ENCODE data around the gene DAD1.
A peak's percentile ranks its signal among the peaks of the same experiment; 100 is the strongest.

DAD1 gene

DNA sequence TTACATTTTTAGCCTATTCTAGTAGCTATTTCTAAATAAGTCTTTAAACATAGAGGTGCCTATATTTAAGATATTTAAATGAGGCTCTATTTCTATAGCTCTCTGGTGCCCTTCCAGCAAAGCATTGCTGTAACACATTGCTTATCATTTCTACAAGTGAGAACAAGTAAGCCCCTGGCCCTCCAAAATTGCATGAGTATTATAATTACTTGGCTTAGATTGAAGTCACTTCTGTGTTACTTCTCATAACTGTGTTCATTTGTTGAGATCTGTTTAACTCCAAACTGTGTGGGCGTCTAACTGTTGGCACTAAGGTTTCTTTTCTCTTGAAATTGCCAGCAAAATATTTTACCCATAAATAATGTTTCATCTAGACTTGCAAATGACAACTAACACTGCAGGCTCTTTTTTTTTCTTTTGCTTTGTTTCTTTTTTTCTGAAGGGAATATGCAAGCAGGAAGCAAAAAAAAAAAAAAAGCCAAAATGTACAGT, 66.5 kb downstream of the DAD1 start:
- Mint-ChIP-seq H3K4me1 (ENCODE audit: low read depth) (peaks cover 78% of the 10 kb centered on the region), H3K36me3 (ENCODE audit: low read depth) (peaks cover 89% of the 10 kb centered on the region), H3K27me3 (ENCODE audit: low read depth) (no peaks in the 10 kb centered on the region), H3K27ac (peak overlapping the region; percentile 91), H3K9me3 (no peaks in the 10 kb centered on the region), H3K4me3 (peak overlapping the region; percentile 82)

DNA sequence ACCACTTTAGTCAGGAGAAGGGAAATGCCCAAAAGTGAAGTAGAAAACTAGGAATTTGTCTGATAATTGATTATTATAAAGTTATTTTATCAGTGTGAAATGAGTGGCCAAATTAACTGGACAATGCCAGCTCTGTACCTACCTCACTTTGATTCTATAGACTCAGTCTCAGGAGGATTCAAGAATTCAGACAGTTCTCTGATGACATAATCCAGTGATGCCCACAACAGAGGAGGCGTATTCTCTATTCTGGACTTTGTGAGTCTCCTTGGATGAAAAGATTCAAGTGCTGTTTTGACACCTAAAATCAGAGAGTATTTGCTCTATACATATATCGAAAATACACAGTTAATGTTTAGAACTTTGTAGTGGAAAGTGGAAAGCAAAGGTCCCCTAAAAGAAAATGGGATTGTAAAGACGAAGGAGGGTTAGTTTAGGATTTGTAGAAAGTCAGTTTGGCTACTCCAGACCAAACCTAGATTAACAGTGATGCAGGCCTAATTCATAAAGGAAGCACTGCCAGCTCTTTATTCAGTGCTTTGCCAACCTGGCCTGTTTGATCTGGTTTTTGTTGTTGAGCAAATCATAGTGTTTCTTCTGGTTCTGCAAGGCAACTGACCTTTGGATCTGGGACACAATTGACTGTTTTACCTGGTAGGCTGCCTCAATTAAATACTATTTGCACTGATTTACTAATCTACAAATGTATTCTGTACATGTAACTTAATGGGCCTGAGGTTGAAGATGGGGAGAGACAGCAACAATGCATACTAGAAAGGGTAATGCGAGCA, 67.4 kb downstream of the DAD1 start:
- Mint-ChIP-seq H3K4me1 (ENCODE audit: low read depth) (peaks cover 79% of the 10 kb centered on the region), H3K4me3 (peak overlapping the region; percentile 82), H3K27ac (peak overlapping the region; percentile 91), H3K27me3 (ENCODE audit: low read depth) (no peaks in the 10 kb centered on the region), H3K36me3 (ENCODE audit: low read depth) (peaks cover 90% of the 10 kb centered on the region), H3K9me3 (no peaks in the 10 kb centered on the region)

DNA sequence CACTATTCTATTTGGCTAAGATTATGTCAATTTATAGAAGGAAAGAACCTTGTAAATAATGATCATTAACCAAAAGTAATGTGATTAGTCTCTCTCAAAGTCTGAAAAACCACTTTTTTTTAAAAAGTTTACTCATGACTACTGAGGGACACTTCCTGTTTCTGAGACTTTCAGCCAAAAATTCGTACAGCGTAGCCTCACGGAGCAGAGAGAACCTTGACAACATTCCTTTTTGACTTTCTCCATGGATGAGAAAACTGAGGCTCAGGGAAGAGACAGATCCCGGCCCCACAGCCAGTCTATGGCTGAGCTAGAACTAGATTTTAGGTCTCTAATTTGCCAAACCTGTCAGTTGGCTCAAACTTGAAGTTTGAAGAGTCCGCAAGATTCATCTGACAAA, 68.2 kb downstream of the DAD1 start:
- Mint-ChIP-seq H3K36me3 (ENCODE audit: low read depth) (peaks cover 92% of the 10 kb centered on the region), H3K4me1 (ENCODE audit: low read depth) (peaks cover 79% of the 10 kb centered on the region), H3K4me3 (peak overlapping the region; percentile 82), H3K9me3 (no peaks in the 10 kb centered on the region), H3K27me3 (ENCODE audit: low read depth) (no peaks in the 10 kb centered on the region), H3K27ac (peak overlapping the region; percentile 91)

DNA sequence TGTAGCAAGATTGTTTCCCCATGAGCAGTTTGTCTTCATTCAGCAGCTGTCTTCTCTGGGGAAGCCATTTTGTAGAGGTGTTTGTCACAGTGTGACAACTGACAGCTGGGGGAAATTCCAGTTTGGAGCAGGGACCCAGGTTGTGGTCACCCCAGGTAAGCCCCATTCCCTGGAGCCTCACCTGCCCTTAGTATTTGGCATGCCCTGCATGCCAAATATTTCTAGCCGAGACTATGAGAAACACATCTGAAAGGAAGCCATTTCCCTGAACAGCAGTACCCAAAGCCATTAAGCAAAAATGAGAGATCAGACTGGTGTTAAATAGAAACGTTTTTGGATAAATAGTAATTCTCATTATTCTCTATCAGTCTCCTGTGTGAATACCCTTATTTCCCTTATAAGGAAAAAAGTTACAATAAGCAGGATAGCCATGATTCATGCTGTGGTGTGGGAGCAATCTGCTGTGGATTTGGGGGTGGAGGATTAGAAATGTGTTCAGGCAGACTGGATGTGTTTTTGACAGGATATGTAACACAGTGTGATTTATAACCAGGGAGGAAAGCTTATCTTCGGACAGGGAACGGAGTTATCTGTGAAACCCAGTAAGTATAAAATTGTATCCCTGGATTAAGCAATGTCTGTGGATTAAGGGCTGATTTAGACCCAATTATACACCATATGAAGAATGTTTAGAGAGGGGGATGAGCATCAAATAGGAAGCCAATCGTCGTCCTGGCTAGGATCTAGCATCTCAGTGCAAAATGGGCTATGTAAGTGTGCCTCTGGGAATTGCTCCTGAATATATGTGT, 68.9 kb downstream of the DAD1 start:
- no peaks in the 10 kb centered on the region for H3K9me3 Mint-ChIP-seq
- H3K4me1 Mint-ChIP-seq (ENCODE audit: low read depth) = peaks cover 77% of the 10 kb centered on the region
- peak overlapping the region; percentile 91 for H3K27ac Mint-ChIP-seq
- H3K27me3 Mint-ChIP-seq (ENCODE audit: low read depth) = no peaks in the 10 kb centered on the region
- H3K4me3 Mint-ChIP-seq = peak overlapping the region; percentile 82
- peaks cover 91% of the 10 kb centered on the region for H3K36me3 Mint-ChIP-seq (ENCODE audit: low read depth)

DNA sequence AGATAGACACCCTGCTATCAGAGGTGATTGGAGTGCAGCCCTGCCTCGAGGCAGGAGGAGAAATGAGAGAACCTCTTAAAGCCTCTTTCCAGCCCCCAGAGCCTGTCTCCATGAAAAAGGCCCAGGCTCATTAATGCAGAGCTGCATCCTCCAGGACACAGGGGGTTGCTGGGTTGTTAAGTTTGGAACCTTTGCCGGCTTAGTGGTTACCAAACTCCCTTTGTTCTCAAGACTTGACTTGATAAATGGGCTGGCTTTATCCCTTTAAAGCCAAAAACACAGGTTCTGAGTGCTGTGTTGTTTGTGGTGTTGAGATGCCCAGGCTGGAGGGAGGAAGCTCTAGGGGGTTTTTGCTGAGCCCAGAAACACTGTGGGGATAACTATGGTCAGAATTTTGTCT, 71.0 kb downstream of the DAD1 start:
- H3K4me3 Mint-ChIP-seq = peak overlapping the region; percentile 82
- H3K36me3 Mint-ChIP-seq (ENCODE audit: low read depth) = peaks cover 86% of the 10 kb centered on the region
- peak overlapping the region; percentile 91 for H3K27ac Mint-ChIP-seq
- peaks cover 76% of the 10 kb centered on the region for H3K4me1 Mint-ChIP-seq (ENCODE audit: low read depth)
- H3K9me3 Mint-ChIP-seq = no peaks in the 10 kb centered on the region
- H3K27me3 Mint-ChIP-seq (ENCODE audit: low read depth) = no peaks in the 10 kb centered on the region

DNA sequence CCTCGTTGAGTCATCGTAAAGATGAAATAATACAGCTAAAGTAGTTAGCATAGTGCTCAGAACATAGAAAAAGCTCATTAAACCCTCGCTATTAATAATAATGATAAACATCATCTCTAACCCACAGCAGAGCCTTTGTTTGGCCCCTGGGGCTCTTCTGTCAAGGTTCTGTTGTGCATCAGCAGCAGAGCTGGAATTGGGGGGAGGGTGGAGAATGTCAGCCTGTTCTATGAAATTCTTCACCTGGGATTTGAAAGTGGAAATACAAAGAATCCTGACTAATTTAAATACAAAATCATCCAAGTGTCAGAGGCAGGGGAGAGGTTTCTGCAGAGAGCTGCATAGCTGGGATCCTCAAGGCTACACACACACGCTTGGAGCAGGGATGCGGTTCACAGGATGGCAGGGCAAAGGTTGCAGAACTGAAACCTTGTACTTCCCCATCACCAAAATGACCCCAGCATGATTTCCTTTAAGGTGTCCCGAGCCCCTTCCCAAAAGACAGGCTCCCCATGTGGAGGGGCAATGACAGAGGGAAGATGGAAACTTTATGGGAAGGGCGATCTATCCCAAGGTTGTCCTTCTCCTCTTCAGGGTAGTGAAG, 71.8 kb downstream of the DAD1 start:
- Mint-ChIP-seq H3K36me3 (ENCODE audit: low read depth) (peaks cover 85% of the 10 kb centered on the region), H3K4me3 (peak overlapping the region; percentile 82), H3K4me1 (ENCODE audit: low read depth) (peaks cover 75% of the 10 kb centered on the region), H3K27ac (peak overlapping the region; percentile 91), H3K9me3 (no peaks in the 10 kb centered on the region), H3K27me3 (ENCODE audit: low read depth) (no peaks in the 10 kb centered on the region)

DNA sequence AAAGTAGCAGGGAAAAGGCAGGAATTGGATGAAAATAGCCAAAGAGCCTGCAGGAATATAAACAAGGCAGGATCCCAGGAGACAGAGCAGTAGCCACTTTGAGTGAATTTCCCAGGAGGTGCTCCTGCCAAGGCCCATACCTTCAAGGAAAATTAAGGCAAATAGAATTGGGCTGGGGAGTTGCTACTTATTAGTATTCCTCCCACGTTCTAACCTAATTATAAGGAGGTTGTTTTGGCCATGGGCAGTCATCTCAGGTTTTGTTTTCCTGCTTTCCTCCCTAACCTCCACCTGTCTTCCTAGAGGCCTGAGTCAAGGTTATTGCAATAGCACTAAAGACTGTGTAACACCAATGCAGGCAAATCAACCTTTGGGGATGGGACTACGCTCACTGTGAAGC, 73.1 kb downstream of the DAD1 start:
- Mint-ChIP-seq H3K27me3 (ENCODE audit: low read depth) (no peaks in the 10 kb centered on the region), H3K9me3 (no peaks in the 10 kb centered on the region), H3K36me3 (ENCODE audit: low read depth) (peaks cover 82% of the 10 kb centered on the region), H3K27ac (peak overlapping the region; percentile 93), H3K4me1 (ENCODE audit: low read depth) (peaks cover 74% of the 10 kb centered on the region), H3K4me3 (peak overlapping the region; percentile 82)
